ENCODE data around the gene HPCAL1.

DNA sequence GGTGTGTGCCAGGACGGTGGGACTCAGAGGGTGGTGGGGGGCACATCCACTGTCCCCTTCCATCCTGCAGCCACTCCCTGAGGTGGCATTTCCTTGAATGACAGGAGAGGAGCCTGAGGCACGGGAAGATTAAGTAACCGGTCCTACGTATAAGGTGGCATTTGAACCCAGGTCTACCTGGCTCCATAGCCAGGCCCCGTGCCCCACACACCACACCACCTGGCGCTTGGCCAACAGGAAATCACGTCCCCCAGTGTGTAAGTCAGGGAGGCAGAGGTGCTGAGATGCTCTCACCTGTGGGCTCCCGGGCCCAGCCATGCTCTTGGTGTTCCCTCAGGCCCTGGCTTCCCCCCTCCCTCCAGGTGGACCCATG lies 53.7 kb downstream of the HPCAL1 start:
- TF ChIP-seq, protein P1, sequence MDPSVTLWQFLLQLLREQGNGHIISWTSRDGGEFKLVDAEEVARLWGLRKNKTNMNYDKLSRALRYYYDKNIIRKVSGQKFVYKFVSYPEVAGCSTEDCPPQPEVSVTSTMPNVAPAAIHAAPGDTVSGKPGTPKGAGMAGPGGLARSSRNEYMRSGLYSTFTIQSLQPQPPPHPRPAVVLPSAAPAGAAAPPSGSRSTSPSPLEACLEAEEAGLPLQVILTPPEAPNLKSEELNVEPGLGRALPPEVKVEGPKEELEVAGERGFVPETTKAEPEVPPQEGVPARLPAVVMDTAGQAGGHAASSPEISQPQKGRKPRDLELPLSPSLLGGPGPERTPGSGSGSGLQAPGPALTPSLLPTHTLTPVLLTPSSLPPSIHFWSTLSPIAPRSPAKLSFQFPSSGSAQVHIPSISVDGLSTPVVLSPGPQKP (IDR thresholded peaks at IDR 0.05; ENCODE audit: low read depth, low read length) = no peak
- no peak for TF ChIP-seq CHD4 (IDR thresholded peaks at IDR 0.05)
- no peak for TF ChIP-seq ATF7 (IDR thresholded peaks at IDR 0.05; ENCODE audit: low read depth)
- TF ChIP-seq, protein P2, sequence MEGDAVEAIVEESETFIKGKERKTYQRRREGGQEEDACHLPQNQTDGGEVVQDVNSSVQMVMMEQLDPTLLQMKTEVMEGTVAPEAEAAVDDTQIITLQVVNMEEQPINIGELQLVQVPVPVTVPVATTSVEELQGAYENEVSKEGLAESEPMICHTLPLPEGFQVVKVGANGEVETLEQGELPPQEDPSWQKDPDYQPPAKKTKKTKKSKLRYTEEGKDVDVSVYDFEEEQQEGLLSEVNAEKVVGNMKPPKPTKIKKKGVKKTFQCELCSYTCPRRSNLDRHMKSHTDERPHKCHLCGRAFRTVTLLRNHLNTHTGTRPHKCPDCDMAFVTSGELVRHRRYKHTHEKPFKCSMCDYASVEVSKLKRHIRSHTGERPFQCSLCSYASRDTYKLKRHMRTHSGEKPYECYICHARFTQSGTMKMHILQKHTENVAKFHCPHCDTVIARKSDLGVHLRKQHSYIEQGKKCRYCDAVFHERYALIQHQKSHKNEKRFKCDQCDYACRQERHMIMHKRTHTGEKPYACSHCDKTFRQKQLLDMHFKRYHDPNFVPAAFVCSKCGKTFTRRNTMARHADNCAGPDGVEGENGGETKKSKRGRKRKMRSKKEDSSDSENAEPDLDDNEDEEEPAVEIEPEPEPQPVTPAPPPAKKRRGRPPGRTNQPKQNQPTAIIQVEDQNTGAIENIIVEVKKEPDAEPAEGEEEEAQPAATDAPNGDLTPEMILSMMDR (IDR thresholded peaks at IDR 0.05 in 2 of 3, conservative IDR thresholded peaks at IDR 0.05 in 1 of 3; ENCODE audit: control insufficient read depth in 2 of 3, extremely low read depth in 1 of 3, insufficient read depth in 1 of 3, low read depth in 3 of 3, low read length in 3 of 3) = no peak
- no peak for TF ChIP-seq EZH2 (IDR thresholded peaks at IDR 0.05; ENCODE audit: borderline replicate concordance, control insufficient read depth, low read depth, low read length)
- no peak for TF ChIP-seq KDM1A (IDR thresholded peaks at IDR 0.05; ENCODE audit: borderline replicate concordance)
- no peak for TF ChIP-seq NFYA (IDR thresholded peaks at IDR 0.05; ENCODE audit: borderline replicate concordance, low read depth, low read length)
- no peak for TF ChIP-seq CREM (IDR thresholded peaks at IDR 0.05; ENCODE audit: low read depth)
- TF ChIP-seq POLR2A (IDR thresholded peaks at IDR 0.05; ENCODE audit: low read depth, low read length) = no peak
